Activated B cell treated with CpG ODN at 0.5 μM for 24 hours (primary cell): ENCODE results near the gene CCR2. TPM values are rescaled to one million over a fixed set of nuclear protein-coding genes. Genes with fewer than 3 reads are reported as not detected.
"Not testable (repeated sequence)": the region's sequence is repeated elsewhere in the genome, so short reads cannot be mapped to it uniquely, and the experiment has no call there.

Experiments used
- ATAC-seq: fragments of 200-7000 bp; cut with Tn5 transposase; one replicate; pipeline ENCODE4 v1.10.0; 2021; ENCODE audit warnings: low read depth, mild to moderate bottlenecking, moderate library complexity
- CTCF ChIA-PET: fragments of 350-600 bp; sonication (Branson Sonifier 250); formaldehyde crosslinking; loops from one replicate; lab custom pipeline; 2021; ENCODE audit warnings: antibody characterized with exemption; lab: Charles Lee
- POLR2A ChIA-PET: fragments of 350-600 bp; sonication (Branson Sonifier 250); formaldehyde crosslinking; loops from one replicate; lab custom pipeline; 2021; ENCODE audit warnings: antibody characterized with exemption; lab: Charles Lee
- DNase-seq: peaks from one replicate; pipeline ENCODE4 v3.0.0; 2022
- H3K27ac Mint-ChIP-seq: one replicate; pipeline ENCODE4 v1.8.0; 2020; ENCODE audit warnings: mixed read lengths
- H3K27me3 Mint-ChIP-seq: one replicate; pipeline ENCODE4 v1.8.0; 2021; ENCODE audit warnings: mixed read lengths
- H3K36me3 Mint-ChIP-seq: one replicate; pipeline ENCODE4 v1.8.0; 2021; ENCODE audit warnings: low read depth, mixed read lengths
- H3K4me1 Mint-ChIP-seq: one replicate; pipeline ENCODE4 v1.8.0; 2021; ENCODE audit warnings: mixed read lengths
- H3K4me3 Mint-ChIP-seq: one replicate; pipeline ENCODE4 v1.8.0; 2020; ENCODE audit warnings: mild to moderate bottlenecking, mixed read lengths
- H3K9me3 Mint-ChIP-seq: one replicate; pipeline ENCODE4 v1.8.0; 2020; ENCODE audit warnings: mixed read lengths
- intact Hi-C: fragments of 100-400 bp; cut with micrococcal nuclease; formaldehyde crosslinking; loops from one replicate; pipeline ENCODE4 v1.15.1; 2024
- total RNA-seq: library from RNA; stranded (reverse); gene quantifications from 2 replicates; pipeline ENCODE4 v1.2.3, GENCODE V29; 2022
- TF ChIP-seq, protein P1 (sequence below): fragments of 200-600 bp; IDR thresholded peaks from one replicate; pipeline ENCODE4 v1.8.0; 2022; ENCODE audit warnings: antibody characterized with exemption, mild to moderate bottlenecking

Gene CCR2
- total RNA-seq, 1 donor from 2014 or later, result 0.16 TPM

- no peak overlapping the region for H3K27ac Mint-ChIP-seq
These were observed 35.5 kb upstream of the CCR2 start for GRCh38 chr3:46318207-46318927.

GRCh38 chr3:46321461-46322104 lies 32.3 kb upstream of the CCR2 start:
- ATAC-seq (peak; percentile 76), DNase-seq (no peak)
- Mint-ChIP-seq H3K4me3 (peak overlapping the region; percentile 52), H3K36me3 (no peaks in the 10 kb centered on the region), H3K4me1 (peaks cover 55% of the 10 kb centered on the region), H3K9me3 (peaks cover 5% of the 10 kb centered on the region), H3K27me3 (no peaks in the 10 kb centered on the region), H3K27ac (peak overlapping the region; percentile 19)
- ChIA-PET POLR2A (interaction anchor here (0.7 to 0.9 kb wide), 2 partner anchors 22 to 217 kb away, joined by 3 to 6 read pairs; no protein-coding TSS in a partner anchor), CTCF (interaction anchor here (1.6 to 1.7 kb wide), 2 partner anchors 30 to 45 kb away, joined by 3 to 5 read pairs; no protein-coding TSS in a partner anchor)
- intact Hi-C loops, result loop anchor here (2.0 to 5.0 kb wide), 2 partner anchors 21 to 41 kb away; no protein-coding TSS in a partner anchor
- TF ChIP-seq, protein P1, sequence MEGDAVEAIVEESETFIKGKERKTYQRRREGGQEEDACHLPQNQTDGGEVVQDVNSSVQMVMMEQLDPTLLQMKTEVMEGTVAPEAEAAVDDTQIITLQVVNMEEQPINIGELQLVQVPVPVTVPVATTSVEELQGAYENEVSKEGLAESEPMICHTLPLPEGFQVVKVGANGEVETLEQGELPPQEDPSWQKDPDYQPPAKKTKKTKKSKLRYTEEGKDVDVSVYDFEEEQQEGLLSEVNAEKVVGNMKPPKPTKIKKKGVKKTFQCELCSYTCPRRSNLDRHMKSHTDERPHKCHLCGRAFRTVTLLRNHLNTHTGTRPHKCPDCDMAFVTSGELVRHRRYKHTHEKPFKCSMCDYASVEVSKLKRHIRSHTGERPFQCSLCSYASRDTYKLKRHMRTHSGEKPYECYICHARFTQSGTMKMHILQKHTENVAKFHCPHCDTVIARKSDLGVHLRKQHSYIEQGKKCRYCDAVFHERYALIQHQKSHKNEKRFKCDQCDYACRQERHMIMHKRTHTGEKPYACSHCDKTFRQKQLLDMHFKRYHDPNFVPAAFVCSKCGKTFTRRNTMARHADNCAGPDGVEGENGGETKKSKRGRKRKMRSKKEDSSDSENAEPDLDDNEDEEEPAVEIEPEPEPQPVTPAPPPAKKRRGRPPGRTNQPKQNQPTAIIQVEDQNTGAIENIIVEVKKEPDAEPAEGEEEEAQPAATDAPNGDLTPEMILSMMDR, result no peak

More at GRCh38 chr3:46318207-46318927, 35.5 kb upstream of the CCR2 start:
- Mint-ChIP-seq H3K9me3 (peaks cover 5% of the 10 kb centered on the region), H3K27me3 (no peaks in the 10 kb centered on the region), H3K4me3 (no peak overlapping the region), H3K4me1 (peaks cover 68% of the 10 kb centered on the region), H3K36me3 (no peaks in the 10 kb centered on the region)
- intact Hi-C loops, result no loop called here
- no peak for ATAC-seq
- no peak for DNase-seq
- ChIA-PET CTCF (no interaction called here), POLR2A (no interaction called here)
- TF ChIP-seq, protein P1, result no peak

- DNase-seq, result no peak
- Mint-ChIP-seq H3K9me3 (no peaks in the 10 kb centered on the region), H3K27me3 (no peaks in the 10 kb centered on the region), H3K27ac (no peak overlapping the region), H3K4me3 (no peak overlapping the region), H3K4me1 (peaks cover 41% of the 10 kb centered on the region), H3K36me3 (no peaks in the 10 kb centered on the region)
- intact Hi-C loops, result loop anchor here (5.0 kb wide), 1 partner anchor 38 kb away; no protein-coding TSS in a partner anchor
- no peak for ATAC-seq
- CTCF ChIA-PET, result no interaction called here
- POLR2A ChIA-PET, result no interaction called here
- TF ChIP-seq, protein P1, result no peak
These were observed 29.9 kb upstream of the CCR2 start for GRCh38 chr3:46324036-46324435.

DNA sequence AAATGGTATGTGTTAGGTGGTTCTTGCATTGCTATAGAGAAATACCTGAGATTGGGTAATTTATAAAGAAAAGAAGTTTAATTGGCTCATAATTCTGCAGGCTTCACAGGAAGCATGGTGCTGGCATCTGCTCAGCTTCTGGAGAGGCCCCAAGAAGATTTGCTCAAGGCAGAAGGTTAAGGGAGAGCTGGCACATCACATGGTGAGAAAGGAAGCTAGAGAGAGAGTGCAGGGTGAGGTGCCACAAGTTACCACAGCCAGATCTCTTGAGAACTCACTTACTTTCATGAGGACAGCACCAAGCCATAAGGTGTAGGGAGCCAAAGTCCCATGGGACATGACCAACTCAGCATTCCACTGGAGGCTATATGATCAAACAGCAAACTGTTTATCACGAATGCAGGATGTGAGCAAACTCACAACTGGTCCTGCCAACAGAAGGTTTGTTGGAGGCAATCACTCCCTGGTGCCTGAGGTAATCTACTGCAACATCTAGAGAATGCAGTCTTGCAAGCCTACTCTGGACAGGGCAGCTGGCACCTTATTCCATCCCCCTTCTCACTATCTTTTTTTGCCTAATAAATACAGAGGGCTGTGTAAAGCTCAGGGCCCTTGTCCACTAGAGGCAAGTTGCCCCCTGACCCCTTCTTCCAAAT lies 28.1 kb upstream of the CCR2 start:
- no peak overlapping the region for H3K4me3 Mint-ChIP-seq
- DNase-seq (no peak), ATAC-seq (no peak)
- ChIA-PET POLR2A (no interaction called here), CTCF (no interaction called here)
- H3K27ac Mint-ChIP-seq, result no peak overlapping the region
- intact Hi-C loops, result no loop called here
- H3K9me3 Mint-ChIP-seq, result no peaks in the 10 kb centered on the region
- no peaks in the 10 kb centered on the region for H3K27me3 Mint-ChIP-seq
- no peaks in the 10 kb centered on the region for H3K36me3 Mint-ChIP-seq
- TF ChIP-seq, protein P1, result no peak
- H3K4me1 Mint-ChIP-seq, result peaks cover 35% of the 10 kb centered on the region

GRCh38 chr3:46330676-46331075 lies 23.2 kb upstream of the CCR2 start:
- H3K9me3 Mint-ChIP-seq, DNase-seq, H3K27ac Mint-ChIP-seq: not testable (repeated sequence)

More at GRCh38 chr3:46330676-46331075, 23.2 kb upstream of the CCR2 start:
- POLR2A ChIA-PET, H3K4me3 Mint-ChIP-seq, CTCF ChIA-PET, H3K36me3 Mint-ChIP-seq, H3K4me1 Mint-ChIP-seq, ATAC-seq, intact Hi-C loops, H3K27me3 Mint-ChIP-seq: not testable (repeated sequence)
